ENCODE measurements around the gene CLSTN3.

- TF ChIP-seq ZNF224 (CRISPR knock-in tag; IDR thresholded peaks at IDR 0.05) (no peak), POLR2AphosphoS5 (IDR thresholded peaks at IDR 0.05; ENCODE audit: control insufficient read depth, insufficient read depth, low read depth, low read length) (no peak), KDM1A (IDR thresholded peaks at IDR 0.05) (no peak), ZBTB1 (CRISPR knock-in tag; IDR thresholded peaks at IDR 0.05; ENCODE audit: borderline replicate concordance, low read depth) (no peak)
Measured at GRCh38 chr12:7150841-7151240, 20.7 kb downstream of the CLSTN3 start.

All from K562 (cell line).